IMR-90 (cell line): ENCODE results near the gene ELAVL1. TPM values are rescaled to one million over a fixed set of nuclear protein-coding genes. Genes with fewer than 3 reads are reported as not detected.

Experiments
- ATAC-seq: fragments of 200-7000 bp; cut with Tn5 transposase; 2 replicates; pipeline ENCODE4 v1.9.1; 2020; ENCODE audit warnings: low read depth, mild to moderate bottlenecking, moderate library complexity
- BruUV-seq: library from RNA; stranded (reverse); fragments of 400-500 nt; replicated peaks from 2 replicates; lab custom pipeline; 2021; lab: Mats Ljungman, UMichigan
- CTCF ChIA-PET: fragments of 300-600 bp; formaldehyde crosslinking; extraction: SDS; loops from one replicate; lab custom pipeline; 2021; ENCODE audit warnings: antibody characterized with exemption; lab: Yijun Ruan, JAX
- POLR2A ChIA-PET: fragments of 300-600 bp; sonication (Branson Sonifier 250); formaldehyde crosslinking; loops from one replicate; lab custom pipeline; 2022; ENCODE audit warnings: antibody characterized with exemption; ENCODE audit not compliant: unreplicated experiment; lab: Charles Lee
- DNase-seq: peaks from one replicate; pipeline ENCODE4 v3.0.0; 2013
- H2AFZ ChIP-seq: replicated peaks from 2 replicates; pipeline ENCODE3; 2013; ENCODE audit warnings: low read length, mild to moderate bottlenecking; ENCODE audit not compliant: poor library complexity
- H2AK5ac ChIP-seq: 2 replicates; pipeline ENCODE4 v1.6.1; 2013; ENCODE audit warnings: low read depth, low read length, inconsistent platforms
- H2AK9ac ChIP-seq: replicated peaks from 2 replicates; pipeline ENCODE3; 2013; ENCODE audit warnings: mild to moderate bottlenecking, low read depth, low read length, moderate library complexity; ENCODE audit not compliant: poor library complexity
- H2BK120ac ChIP-seq: 2 replicates; pipeline ENCODE4 v1.6.1; 2013; ENCODE audit warnings: low read depth, low read length, inconsistent platforms
- H2BK15ac ChIP-seq: 3 replicates; pipeline ENCODE4 v1.6.1; 2013; ENCODE audit warnings: low read depth, low read length, inconsistent platforms
- H2BK20ac ChIP-seq: 2 replicates; pipeline ENCODE4 v1.6.1; 2013; ENCODE audit warnings: low read depth, mild to moderate bottlenecking, inconsistent platforms, low read length, moderate library complexity
- H2BK5ac ChIP-seq: 2 replicates; pipeline ENCODE4 v1.6.1; 2013; ENCODE audit warnings: mild to moderate bottlenecking, low read depth, low read length, inconsistent platforms; ENCODE audit not compliant: poor library complexity, severe bottlenecking
- H3K14ac ChIP-seq: replicated peaks from 2 replicates; pipeline ENCODE4 v1.6.1; 2013; ENCODE audit warnings: low read depth, low read length, inconsistent platforms
- H3K18ac ChIP-seq: 2 replicates; pipeline ENCODE4 v1.6.1; 2013; ENCODE audit warnings: low read depth, low read length, control low read depth
- H3K23ac ChIP-seq: 2 replicates; pipeline ENCODE4 v1.6.1; 2013; ENCODE audit warnings: low read depth, low read length, inconsistent platforms
- H3K27ac ChIP-seq: 2 replicates; pipeline ENCODE4 v1.5.1; 2013; ENCODE audit warnings: mild to moderate bottlenecking, control low read depth, low read length; ENCODE audit not compliant: insufficient read depth
- H3K27me3 ChIP-seq: 2 replicates; pipeline ENCODE4 v1.6.1; 2013; ENCODE audit warnings: low read length; ENCODE audit not compliant: control insufficient read depth, insufficient read depth
- H3K36me3 ChIP-seq: 2 replicates; pipeline ENCODE4 v1.6.1; 2013; ENCODE audit warnings: low read length, mixed read lengths; ENCODE audit not compliant: control insufficient read depth, insufficient read depth
- H3K4ac ChIP-seq: 2 replicates; pipeline ENCODE4 v1.6.1; 2013; ENCODE audit warnings: low read depth, low read length, inconsistent platforms
- H3K4me1 ChIP-seq: 2 replicates; pipeline ENCODE4 v1.6.1; 2013; ENCODE audit warnings: low read length, mixed read lengths; ENCODE audit not compliant: control insufficient read depth, insufficient read depth
- H3K4me2 ChIP-seq: 2 replicates; pipeline ENCODE4 v1.6.1; 2013; ENCODE audit warnings: low read depth, mild to moderate bottlenecking, control low read depth, low read length, moderate library complexity
- H3K4me3 ChIP-seq: 2 replicates; pipeline ENCODE4 v1.5.1; 2013; ENCODE audit warnings: low read depth, mild to moderate bottlenecking, control low read depth, low read length, moderate library complexity; ENCODE audit not compliant: insufficient read depth
- H3K56ac ChIP-seq: 2 replicates; pipeline ENCODE4 v1.6.1; 2013; ENCODE audit warnings: low read length, inconsistent platforms; ENCODE audit not compliant: insufficient read depth; ENCODE audit errors: extremely low read depth
- H3K79me1 ChIP-seq, 2 experiments: 2 replicates each; pipeline ENCODE4 v1.6.1; 2013; ENCODE audit warnings: low read length in 2 of 2, inconsistent platforms in 1 of 2, low read depth in 1 of 2
- H3K9ac ChIP-seq: 2 replicates; pipeline ENCODE4 v1.6.1; 2013; ENCODE audit warnings: low read depth, low read length, control low read depth
- H3K9me1 ChIP-seq: 2 replicates; pipeline ENCODE4 v1.6.1; 2013; ENCODE audit warnings: low read length, inconsistent platforms; ENCODE audit not compliant: insufficient read depth
- H3K9me3 ChIP-seq: 2 replicates; pipeline ENCODE4 v1.6.1; 2013; ENCODE audit warnings: low read length; ENCODE audit not compliant: control insufficient read depth, insufficient read depth
- H4K20me1 ChIP-seq: 2 replicates; pipeline ENCODE4 v1.6.1; 2013; ENCODE audit warnings: low read length, inconsistent platforms; ENCODE audit not compliant: insufficient read depth
- H4K5ac ChIP-seq: 2 replicates; pipeline ENCODE4 v1.6.1; 2013; ENCODE audit warnings: mild to moderate bottlenecking, low read depth, low read length, control low read depth
- H4K8ac ChIP-seq, 2 experiments: 2 replicates each; pipeline ENCODE4 v1.6.1; 2013; ENCODE audit warnings: low read depth in 2 of 2, low read length in 2 of 2, control low read depth in 1 of 2, inconsistent platforms in 1 of 2
- H4K91ac ChIP-seq: 2 replicates; pipeline ENCODE4 v1.6.1; 2013; ENCODE audit warnings: low read depth, low read length, inconsistent platforms; ENCODE audit not compliant: insufficient read depth
- RAD21 ChIP-seq: IDR thresholded peaks from 2 replicates; pipeline ENCODE4 v1.6.1; 2012; ENCODE audit warnings: low read length, improper control_type of control experiment
- WGBS, 2 experiments: methylation state at CpG; one replicate each; pipeline versions ENCODE4 v1.1.5 to v1.1.7; 2013; ENCODE audit warnings: missing lambda C conversion rate in 2 of 2; ENCODE audit not compliant: insufficient read length in 1 of 2; ENCODE audit errors: extremely low coverage in 2 of 2; 5-methylcytosine and 5-hydroxymethylcytosine counted together
- dilution Hi-C: fragments of 300-500 bp; cut with HindIII; formaldehyde crosslinking; loops from one replicate; pipeline ENCODE4 v1.14.3; 2018; ENCODE audit warnings: low sequenced_read_pairs; ENCODE audit not compliant: unreplicated experiment
- in situ Hi-C: fragments of 300-500 bp; cut with MboI; formaldehyde crosslinking; loops from 3 replicates; pipeline ENCODE4 v1.14.3; 2019; ENCODE audit warnings: low sequenced_read_pairs, inconsistent platforms, mixed read lengths
- intact Hi-C: fragments of 100-400 bp; cut with micrococcal nuclease; formaldehyde crosslinking; loops from 2 replicates; pipeline ENCODE4 v1.10.0; 2022
- polyA plus RNA-seq, 3 experiments: library from polyadenylated mRNA; depleted of rRNA; stranded (reverse); fragments of >200 nt; gene quantifications; 2 replicates each; pipeline ENCODE4 v1.2.3, GENCODE V29; 2012; ENCODE audit warnings: low replicate concordance in 1 of 3
- total RNA-seq: library from RNA; depleted of rRNA; stranded (reverse); fragments of >200 nt; gene quantifications from 2 replicates; pipeline ENCODE4 v1.2.3, GENCODE V29; 2012

Gene ELAVL1
- total and polyA plus RNA-seq, 2 of the 4 experiments (the other 2 are of a cell fraction): 55.6 to 59.0 TPM

DNA sequence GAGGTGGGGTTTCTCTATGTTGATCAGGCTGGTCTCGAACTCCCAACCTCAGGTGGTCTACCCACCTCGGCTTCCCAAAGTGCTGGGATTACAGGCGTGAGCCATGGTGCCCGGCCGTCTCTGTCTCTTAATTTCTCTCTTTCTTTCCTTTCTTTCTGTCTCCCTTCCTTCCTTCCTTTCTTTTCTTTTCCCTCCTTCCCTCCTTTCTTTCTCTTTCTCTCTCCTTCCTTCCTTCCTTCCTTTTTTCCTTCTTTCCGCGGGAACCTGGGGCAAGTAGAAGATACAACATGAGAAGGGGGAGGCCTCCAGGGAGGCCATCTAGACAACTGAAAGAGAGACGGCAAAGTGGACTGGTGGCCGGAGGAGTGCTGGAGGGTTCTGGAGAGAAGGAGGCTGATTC is 15.2 kb upstream of the ELAVL1 start:
- Histone ChIP-seq H4K20me1 (no peaks in the 10 kb centered on the region; the same call in 1 of the 2 replicates), H3K56ac (no peak overlapping the region), H2BK20ac (no peak overlapping the region), H3K23ac (no peak overlapping the region), H4K91ac (no peak overlapping the region), H4K5ac (no peak overlapping the region), H3K9me3 (no peaks in the 10 kb centered on the region), H2BK120ac (no peak overlapping the region), H3K9ac (no peak overlapping the region), H3K36me3 (peaks cover 2% of the 10 kb centered on the region; the same call in 1 of the 2 replicates), H4K8ac (no peak overlapping the region), H3K18ac (no peak overlapping the region), H2AK5ac (no peak overlapping the region), H3K4me2 (no peak overlapping the region), H2AK9ac (no peak overlapping the region), H2BK5ac (no peak overlapping the region), H2BK15ac (no peak overlapping the region), H3K27me3 (no peaks in the 10 kb centered on the region), H3K79me1 (no peaks in the 10 kb centered on the region), H3K27ac (no peak overlapping the region), H3K4me1 (no peaks in the 10 kb centered on the region), H3K4me3 (no peak overlapping the region), H3K9me1 (no peaks in the 10 kb centered on the region), H2AFZ (no peak overlapping the region), H3K4ac (no peak overlapping the region), H3K14ac (no peak overlapping the region)
- WGBS, 2 experiments: 89% methylated on average over 6 of the region's 9 CpGs; no CpG with 5 or more reads in 1 of the 2 experiments
- POLR2A ChIA-PET: no interaction called here
- dilution Hi-C loops: no loop called here
- CTCF ChIA-PET: interaction anchor here (0.6 kb wide), 1 partner anchor 334 kb away, joined by 3 read pairs; no protein-coding TSS in a partner anchor
- DNase-seq: no peak
- ATAC-seq: no peak
- no TSS peak for BruUV-seq
- TF ChIP-seq RAD21: no peak
- in situ Hi-C loops: no loop called here
- intact Hi-C loops: no loop called here
